Thymus (tissue), 11 donors: Measurements from ENCODE around the gene TNPO2. TPM values are rescaled to one million over a fixed set of nuclear protein-coding genes. Genes with fewer than 3 reads are reported as not detected.

Experiments
- DNase-seq, 9 donors: peaks; one replicate each; pipeline ENCODE4 v3.0.0-alpha.2; 2013; ENCODE audit warnings: low spot score in 9 of 9, low read depth in 6 of 9, missing footprints in 1 of 9
- H3K27ac ChIP-seq, 2 donors: one replicate each; pipeline ENCODE4 v1.5.1; 2013; ENCODE audit warnings: control low read depth in 1 of 2, low read depth in 1 of 2, low read length in 1 of 2, mild to moderate bottlenecking in 1 of 2, moderate library complexity in 1 of 2
- H3K27me3 ChIP-seq, 2 donors: one replicate each; pipeline ENCODE4 v1.5.1; 2013; ENCODE audit warnings: low read length in 1 of 2; ENCODE audit not compliant: control insufficient read depth in 2 of 2, insufficient read depth in 1 of 2
- H3K36me3 ChIP-seq, 2 donors: one replicate each; pipeline ENCODE4 v1.5.1; 2013; ENCODE audit warnings: low read length in 1 of 2, mild to moderate bottlenecking in 1 of 2, moderate library complexity in 1 of 2; ENCODE audit not compliant: control insufficient read depth in 2 of 2, insufficient read depth in 2 of 2
- H3K4me1 ChIP-seq, 2 donors: one replicate each; pipeline ENCODE4 v1.5.1; 2013; ENCODE audit warnings: low read length in 2 of 2; ENCODE audit not compliant: control insufficient read depth in 2 of 2, insufficient read depth in 2 of 2
- H3K4me3 ChIP-seq, 2 donors: one replicate each; pipeline ENCODE4 v1.5.1; 2013; ENCODE audit warnings: low read length in 2 of 2, control low read depth in 1 of 2, mild to moderate bottlenecking in 1 of 2
- H3K9me3 ChIP-seq, 2 donors: one replicate each; pipeline ENCODE4 v1.5.1; 2013; ENCODE audit warnings: low read length in 1 of 2, mild to moderate bottlenecking in 1 of 2; ENCODE audit not compliant: control insufficient read depth in 2 of 2, insufficient read depth in 1 of 2
- WGBS: extraction: QIAGEN DNeasy Blood & Tissue Kit; methylation state at CpG from one replicate; pipeline ENCODE4 v1.1.7; 2013; 5-methylcytosine and 5-hydroxymethylcytosine counted together
- polyA plus RNA-seq: library from polyadenylated mRNA; stranded (reverse); fragments of 200-250 nt; gene quantifications from one replicate; pipeline ENCODE4 v1.2.3, GENCODE V29; 2013
- total RNA-seq: library from RNA; stranded (reverse); fragments of 120-200 nt; gene quantifications from one replicate; pipeline ENCODE4 v1.2.4, GENCODE V29; 2013
- donor health status: healthy.

The TNPO2 gene
- total and polyA plus RNA-seq, 2 donors, result 10.9 to 28.3 TPM

DNA sequence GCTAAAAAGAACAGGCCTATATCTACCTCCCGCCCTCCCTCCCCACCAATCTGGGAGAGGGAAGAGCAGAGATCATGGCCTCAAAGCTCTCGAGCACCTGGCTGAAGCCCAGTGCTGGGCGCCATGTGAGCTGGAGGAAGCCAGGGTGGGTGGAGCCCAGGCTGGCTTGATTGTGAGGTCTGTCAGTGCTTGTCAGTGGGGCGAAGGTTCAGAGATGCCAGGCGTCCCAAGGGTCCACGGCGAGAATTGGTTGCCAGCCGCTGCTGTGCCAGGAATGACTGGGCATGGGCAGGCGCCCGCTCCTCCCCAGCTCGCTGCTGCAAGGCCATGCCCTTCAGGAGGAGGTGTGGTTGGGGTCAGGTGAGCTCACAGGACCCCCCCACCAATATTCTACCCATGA, 39.4 kb upstream of the TNPO2 start:
- H3K4me1 ChIP-seq, result peaks cover 0 to 4% of the 10 kb centered on the region in 2 donors
- no peak for DNase-seq
- no peak overlapping the region for H3K4me3 ChIP-seq
- no peaks in the 10 kb centered on the region for H3K36me3 ChIP-seq
- H3K9me3 ChIP-seq, result peaks cover 0 to 4% of the 10 kb centered on the region in 2 donors
- peaks cover 0 to 13% of the 10 kb centered on the region in 2 donors for H3K27me3 ChIP-seq
- WGBS, result 97% methylated on average over 11 of the region's 11 CpGs
- H3K27ac ChIP-seq, result no peak overlapping the region

DNA sequence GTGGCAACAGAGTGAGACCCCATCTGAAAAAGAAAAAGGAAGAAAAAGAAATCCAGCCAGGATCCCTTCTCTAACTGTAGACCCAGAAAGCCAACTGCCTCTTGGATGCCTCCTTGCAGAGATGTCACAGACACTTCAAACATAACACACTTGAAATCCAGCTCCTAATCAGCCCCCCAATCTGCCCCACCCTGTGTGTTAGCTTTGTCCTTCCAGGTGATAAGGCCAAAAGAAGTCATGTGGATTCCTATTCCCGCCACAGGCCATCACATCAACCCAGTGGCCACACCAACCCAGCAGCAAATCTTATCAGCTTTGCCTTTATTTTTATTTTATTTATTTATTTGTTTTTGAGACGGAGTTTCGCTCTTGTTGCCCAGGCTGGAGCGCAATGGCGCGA, 36.0 kb upstream of the TNPO2 start:
- no peaks in the 10 kb centered on the region for H3K36me3 ChIP-seq
- H3K27ac ChIP-seq, result no peak overlapping the region
- H3K4me1 ChIP-seq, result peaks cover 6 to 7% of the 10 kb centered on the region in 2 donors
- DNase-seq, result no peak
- peaks cover 0 to 29% of the 10 kb centered on the region in 2 donors for H3K27me3 ChIP-seq
- no peak overlapping the region for H3K4me3 ChIP-seq
- H3K9me3 ChIP-seq, result peaks cover 0 to 7% of the 10 kb centered on the region in 2 donors
- WGBS, result 99% methylated on average over 6 of the region's 6 CpGs

DNA sequence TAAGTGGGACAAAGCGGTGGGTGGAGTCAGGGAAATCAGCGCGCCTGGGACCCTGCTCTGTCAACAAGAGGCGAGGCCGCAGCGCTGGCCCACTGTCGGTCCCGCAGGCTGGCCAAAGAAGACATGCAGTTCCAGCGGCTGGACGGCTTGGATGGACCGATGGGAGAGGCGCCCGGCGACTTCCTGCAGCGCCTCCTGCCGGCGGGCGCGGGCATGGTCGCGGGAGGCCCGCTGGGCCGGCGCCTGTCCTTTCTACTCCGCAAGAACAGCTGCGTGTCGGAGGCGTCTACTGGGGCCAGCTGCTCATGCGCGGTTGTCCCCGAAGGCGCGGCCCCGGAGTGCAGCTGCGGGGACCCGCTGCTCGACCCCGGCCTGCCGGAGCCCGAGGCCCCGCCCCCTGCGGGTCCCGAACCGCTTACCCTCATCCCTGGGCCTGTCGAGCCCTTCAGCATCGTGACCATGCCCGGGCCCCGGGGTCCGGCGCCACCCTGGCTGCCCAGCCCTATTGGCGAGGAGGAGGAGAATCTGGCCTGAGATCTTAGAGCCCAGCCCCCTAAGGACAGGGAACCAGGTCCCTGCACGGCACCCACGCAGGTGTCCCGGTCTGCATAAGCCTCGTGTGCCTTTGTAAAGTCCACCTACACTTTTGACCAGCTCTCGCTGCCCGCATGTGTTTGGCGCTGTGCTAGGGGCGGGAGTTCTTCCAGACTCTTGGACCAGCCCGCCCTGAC, 34.0 kb upstream of the TNPO2 start:
- peaks cover 6 to 7% of the 10 kb centered on the region in 2 donors for H3K4me1 ChIP-seq
- peak in 4 of 9 donors; percentile 38 to 66 (median 60) for DNase-seq
- no peak overlapping the region for H3K4me3 ChIP-seq
- no peak overlapping the region for H3K27ac ChIP-seq
- H3K27me3 ChIP-seq, result peaks cover 0 to 35% of the 10 kb centered on the region in 2 donors
- no peaks in the 10 kb centered on the region for H3K36me3 ChIP-seq
- peaks cover 0 to 7% of the 10 kb centered on the region in 2 donors for H3K9me3 ChIP-seq
- WGBS, result 13% methylated on average over 60 of the region's 60 CpGs

DNA sequence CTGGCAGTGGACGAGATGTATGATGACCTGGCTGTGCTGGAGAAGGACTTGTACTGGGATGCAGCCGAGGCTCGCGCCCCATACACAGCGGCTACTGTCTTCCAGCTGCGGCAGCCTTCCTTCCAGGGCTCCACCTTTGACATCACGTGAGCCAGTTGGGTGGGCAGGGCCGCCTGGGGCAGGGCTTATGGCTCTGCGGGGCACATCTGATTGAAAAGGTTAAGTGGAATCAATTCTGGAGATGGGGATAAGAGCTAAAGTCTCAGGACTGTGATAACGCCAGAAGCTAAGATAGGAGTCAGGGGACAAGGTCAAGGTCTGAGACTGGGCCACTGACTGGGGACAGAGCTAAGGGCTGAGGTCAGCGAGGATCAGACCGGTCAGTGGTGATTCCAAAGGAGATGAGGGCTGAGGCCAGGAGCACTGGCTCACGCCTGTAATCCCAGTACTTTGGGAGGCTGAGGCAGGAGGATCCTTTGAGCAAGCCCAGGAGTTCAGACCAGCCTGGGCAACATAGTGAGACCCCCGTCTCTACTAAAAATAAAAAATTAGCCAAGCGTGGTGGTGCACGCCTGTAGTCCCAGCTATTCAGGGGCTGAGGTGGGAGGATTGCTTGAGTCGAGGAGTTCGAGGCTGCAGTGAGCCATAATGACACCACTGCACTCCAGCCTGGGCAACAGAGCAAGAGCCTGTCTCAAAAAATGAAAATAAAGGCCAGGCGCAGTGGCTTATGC, 32.6 kb upstream of the TNPO2 start:
- WGBS, result 94% methylated on average over 19 of the region's 19 CpGs
- Histone ChIP-seq H3K4me3 (no peak overlapping the region), H3K4me1 (peaks cover 6 to 7% of the 10 kb centered on the region in 2 donors), H3K36me3 (no peaks in the 10 kb centered on the region), H3K27me3 (peaks cover 0 to 47% of the 10 kb centered on the region in 2 donors), H3K9me3 (peaks cover 0 to 7% of the 10 kb centered on the region in 2 donors), H3K27ac (no peak overlapping the region)
- DNase-seq, result no peak

DNA sequence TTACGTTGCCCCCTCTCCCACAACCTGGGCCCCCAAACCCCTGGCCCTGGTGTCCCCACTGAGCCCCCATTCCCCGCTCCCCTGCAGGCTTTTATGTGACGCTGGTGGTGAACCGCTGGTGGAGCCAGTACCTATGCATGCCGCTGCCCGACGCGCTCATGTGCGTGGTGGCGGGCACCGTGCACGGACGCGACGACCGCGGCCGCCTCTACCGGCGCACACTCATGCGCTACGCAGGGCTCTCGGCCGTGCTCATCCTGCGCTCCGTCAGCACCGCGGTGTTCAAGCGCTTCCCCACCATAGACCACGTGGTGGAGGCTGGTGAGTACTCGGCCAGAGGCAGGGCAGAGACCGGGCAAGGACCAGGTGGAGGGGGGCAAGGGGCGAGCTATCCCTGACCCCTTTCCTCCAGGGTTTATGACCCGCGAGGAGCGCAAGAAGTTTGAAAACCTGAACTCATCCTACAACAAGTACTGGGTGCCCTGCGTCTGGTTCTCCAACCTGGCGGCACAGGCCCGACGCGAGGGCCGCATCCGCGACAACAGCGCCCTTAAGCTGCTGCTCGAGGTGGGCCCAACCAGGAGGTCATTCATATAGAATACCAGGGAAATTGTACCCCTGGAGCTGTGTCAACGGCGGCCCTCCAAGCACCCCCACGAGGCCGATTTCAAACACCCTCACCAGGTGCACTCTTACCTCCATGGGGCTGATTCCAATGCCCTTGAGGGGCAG, 30.9 kb upstream of the TNPO2 start:
- Histone ChIP-seq H3K36me3 (no peaks in the 10 kb centered on the region), H3K27ac (no peak overlapping the region), H3K9me3 (peaks cover 0 to 3% of the 10 kb centered on the region in 2 donors), H3K4me1 (peaks cover 6 to 10% of the 10 kb centered on the region in 2 donors), H3K27me3 (peaks cover 0 to 64% of the 10 kb centered on the region in 2 donors), H3K4me3 (no peak overlapping the region)
- DNase-seq, result no peak
- WGBS, result 79% methylated on average over 50 of the region's 50 CpGs

DNA sequence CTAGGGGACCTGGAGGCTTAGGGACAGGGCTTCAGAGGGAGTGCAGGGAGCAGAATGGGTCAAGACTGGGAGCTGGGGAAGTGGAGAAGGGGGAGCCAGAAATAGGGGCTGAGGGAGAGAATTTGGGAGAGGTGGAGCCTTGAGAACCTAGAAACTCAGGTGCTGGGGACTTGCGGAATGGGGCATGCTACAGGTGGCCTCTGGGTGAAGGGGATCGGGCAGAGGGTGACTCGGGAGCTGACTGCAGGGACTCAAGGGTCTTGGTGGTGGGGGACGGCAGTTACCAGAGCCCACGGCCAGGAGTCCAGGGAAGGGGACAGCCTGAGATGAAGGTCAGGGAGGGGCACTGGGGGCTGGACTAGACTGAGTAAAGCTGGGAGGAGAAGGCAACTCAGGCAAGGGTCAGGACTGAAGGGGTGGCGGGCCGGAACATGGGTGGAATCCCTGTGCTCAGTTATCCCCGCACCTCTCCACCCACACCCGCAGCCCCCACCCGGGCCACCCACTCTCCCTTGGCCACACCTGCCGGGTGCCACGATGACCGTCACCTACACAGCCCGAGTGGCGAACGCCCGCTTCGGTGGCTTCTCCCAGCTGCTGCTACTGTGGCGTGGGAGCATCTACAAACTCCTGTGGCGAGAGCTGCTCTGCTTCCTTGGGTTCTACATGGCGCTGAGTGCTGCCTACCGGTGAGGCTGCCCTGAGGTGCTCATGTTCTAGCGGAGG, 28.5 kb upstream of the TNPO2 start:
- H3K27me3 ChIP-seq, result peaks cover 0 to 54% of the 10 kb centered on the region in 2 donors
- no peak overlapping the region for H3K4me3 ChIP-seq
- H3K27ac ChIP-seq, result no peak overlapping the region
- WGBS, result 91% methylated on average over 23 of the region's 23 CpGs
- H3K9me3 ChIP-seq, result peaks cover 6 to 10% of the 10 kb centered on the region in 2 donors
- DNase-seq, result no peak
- H3K36me3 ChIP-seq, result peaks cover 12% of the 10 kb centered on the region in 2 donors
- H3K4me1 ChIP-seq, result peaks cover 0 to 4% of the 10 kb centered on the region in 2 donors

DNA sequence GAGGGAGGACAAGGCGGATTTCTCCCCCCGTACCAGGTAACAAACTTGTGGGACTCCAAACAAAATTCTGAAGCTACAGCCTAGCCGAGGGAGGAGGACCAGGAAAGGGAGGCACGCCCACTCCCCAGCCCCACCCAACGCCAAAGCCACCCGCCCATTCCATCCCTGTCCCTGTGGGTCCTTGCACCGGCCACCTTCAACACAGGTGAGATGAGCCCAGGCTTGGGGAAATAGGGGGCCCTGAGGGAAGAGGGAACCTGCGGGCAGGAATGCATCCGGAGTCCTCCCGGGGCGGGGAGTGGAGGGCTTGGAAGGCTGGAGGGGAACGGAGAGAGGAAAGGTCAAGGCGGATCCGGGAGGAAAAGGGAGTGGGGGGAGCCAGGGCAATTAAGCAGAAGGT, 27.9 kb upstream of the TNPO2 start, which contains the start of gene BEST2:
Gene BEST2, plus strand, starts transcription at position 157 of the 400 bp plus-strand sequence. CDS start 802 bp downstream, outside the sequence.
- H3K27ac ChIP-seq, result no peak within 1 kb of the TSS
- no peak within 1 kb of the TSS for H3K4me3 ChIP-seq
- no peak for DNase-seq
- peaks cover 16 to 17% of the 10 kb centered on the region in 2 donors for H3K36me3 ChIP-seq
- 61% methylated on average over 14 of the region's 14 CpGs for WGBS
- peaks cover 9 to 16% of the 10 kb centered on the region in 2 donors for H3K9me3 ChIP-seq
- peaks cover 0 to 51% of the 10 kb centered on the region in 2 donors for H3K27me3 ChIP-seq
- H3K4me1 ChIP-seq, result peaks cover 0 to 4% of the 10 kb centered on the region in 2 donors

DNA sequence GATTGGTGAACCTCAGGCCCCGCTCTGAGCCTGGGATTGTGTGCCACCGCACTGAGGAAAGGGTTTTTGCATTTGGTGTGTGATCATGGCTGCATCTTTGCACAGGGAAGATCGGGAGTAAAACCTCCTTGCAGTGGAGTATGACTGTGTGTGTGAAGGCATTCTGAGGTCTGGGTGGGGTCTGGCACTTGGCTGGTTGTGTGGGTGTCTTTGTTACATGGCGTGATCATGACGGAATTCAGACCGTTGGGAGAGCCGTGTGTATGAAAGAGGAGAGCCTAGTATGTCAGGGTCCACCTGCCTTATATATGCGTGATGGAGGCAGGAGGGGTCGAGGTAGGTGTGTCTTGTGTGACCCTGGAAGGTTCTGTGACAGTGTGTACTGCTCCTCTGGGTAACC, 27.1 kb upstream of the TNPO2 start:
- peaks cover 9 to 19% of the 10 kb centered on the region in 2 donors for H3K9me3 ChIP-seq
- peaks cover 0 to 43% of the 10 kb centered on the region in 2 donors for H3K27me3 ChIP-seq
- H3K27ac ChIP-seq, result no peak overlapping the region
- H3K4me1 ChIP-seq, result peaks cover 0 to 4% of the 10 kb centered on the region in 2 donors
- no peak overlapping the region for H3K4me3 ChIP-seq
- DNase-seq, result no peak
- 86% methylated on average over 9 of the region's 9 CpGs for WGBS
- H3K36me3 ChIP-seq, result peaks cover 24% of the 10 kb centered on the region in 2 donors
